ENCODE measurements around the gene SMOC2. TPM values are rescaled to one million over a fixed set of nuclear protein-coding genes. Genes with fewer than 3 reads are reported as not detected.

SMOC2 gene
- total RNA-seq, 3 donors from 2014 or later: 14.4 to 67.2 (median 63.6) TPM

- TF ChIP-seq CTCF (IDR thresholded peaks at IDR 0.05) (no peak), POLR2AphosphoS5 (IDR thresholded peaks at IDR 0.05) (no peak), POLR2A (IDR thresholded peaks at IDR 0.05) (no peak)
- intact Hi-C loops (cut with DNase I; ENCODE audit: low total_unique reads): no loop called here
- no peaks in the 10 kb centered on the region for H3K36me3 ChIP-seq
- H3K27ac ChIP-seq: no peak overlapping the region
- no peaks in the 10 kb centered on the region for H3K9me3 ChIP-seq
- DNase-seq (ENCODE audit: low spot score in 2 of 2): no peak
- H3K27me3 ChIP-seq: no peaks in the 10 kb centered on the region
- no peak overlapping the region for H3K4me3 ChIP-seq
- no peaks in the 10 kb centered on the region for H3K4me1 ChIP-seq
Measured at GRCh38 chr6:168681748-168682147, 240.8 kb downstream of the SMOC2 start.

DNA sequence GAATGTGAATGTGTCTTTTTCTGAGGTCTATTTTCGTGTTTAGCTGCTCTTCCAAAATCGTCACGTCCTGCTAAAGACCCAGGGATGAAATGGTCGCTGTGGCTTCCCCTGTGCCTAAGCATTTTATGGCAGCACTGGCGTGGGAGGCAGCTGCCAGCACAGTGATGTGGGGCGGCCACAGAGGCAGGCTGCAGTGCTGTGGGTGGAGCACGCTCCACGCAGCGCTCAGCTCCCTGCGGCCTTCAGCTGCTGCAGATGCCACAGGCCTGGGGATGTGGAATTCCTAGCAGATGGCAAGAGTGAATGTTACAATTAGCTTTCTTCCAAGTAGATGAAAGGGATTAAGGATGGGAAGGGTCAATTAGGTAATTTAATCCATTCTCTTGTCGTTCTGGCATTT, 242.6 kb downstream of the SMOC2 start:
- no peak for DNase-seq (ENCODE audit: low spot score in 2 of 2)
- intact Hi-C loops (cut with DNase I; ENCODE audit: low total_unique reads): no loop called here
- no peaks in the 10 kb centered on the region for H3K4me1 ChIP-seq
- no peaks in the 10 kb centered on the region for H3K9me3 ChIP-seq
- no peaks in the 10 kb centered on the region for H3K27me3 ChIP-seq
- no peak for TF ChIP-seq POLR2AphosphoS5 (IDR thresholded peaks at IDR 0.05)
- no peak for TF ChIP-seq CTCF (IDR thresholded peaks at IDR 0.05)
- TF ChIP-seq POLR2A (IDR thresholded peaks at IDR 0.05): no peak
- H3K27ac ChIP-seq: no peak overlapping the region
- H3K4me3 ChIP-seq: no peak overlapping the region
- no peaks in the 10 kb centered on the region for H3K36me3 ChIP-seq

DNA sequence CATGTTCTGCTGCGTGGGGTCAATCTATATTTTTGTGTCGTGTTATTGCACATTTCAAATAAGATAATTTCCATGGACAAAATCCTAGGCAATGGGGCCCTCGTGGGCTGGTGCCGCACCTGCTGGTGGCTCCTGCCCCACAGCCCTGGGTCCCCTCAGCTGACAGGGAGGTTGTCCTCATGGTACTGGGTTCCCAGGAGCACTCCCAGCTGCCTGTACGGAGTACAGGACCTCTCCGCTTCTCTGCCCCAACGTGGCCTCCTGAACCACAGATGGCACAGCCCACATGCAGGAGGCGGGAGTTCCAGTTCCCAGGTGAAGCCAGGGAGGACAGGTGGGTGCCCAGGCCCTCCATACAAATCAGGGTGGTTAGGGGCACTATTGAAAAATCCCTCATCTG, 243.5 kb downstream of the SMOC2 start:
- H3K36me3 ChIP-seq: no peaks in the 10 kb centered on the region
- intact Hi-C loops (cut with DNase I; ENCODE audit: low total_unique reads): no loop called here
- no peak overlapping the region for H3K4me3 ChIP-seq
- H3K27me3 ChIP-seq: no peaks in the 10 kb centered on the region
- H3K27ac ChIP-seq: no peak overlapping the region
- TF ChIP-seq POLR2A (IDR thresholded peaks at IDR 0.05) (no peak), CTCF (IDR thresholded peaks at IDR 0.05) (no peak), POLR2AphosphoS5 (IDR thresholded peaks at IDR 0.05) (no peak)
- H3K9me3 ChIP-seq: no peaks in the 10 kb centered on the region
- DNase-seq (ENCODE audit: low spot score in 2 of 2): no peak
- H3K4me1 ChIP-seq: no peaks in the 10 kb centered on the region

DNA sequence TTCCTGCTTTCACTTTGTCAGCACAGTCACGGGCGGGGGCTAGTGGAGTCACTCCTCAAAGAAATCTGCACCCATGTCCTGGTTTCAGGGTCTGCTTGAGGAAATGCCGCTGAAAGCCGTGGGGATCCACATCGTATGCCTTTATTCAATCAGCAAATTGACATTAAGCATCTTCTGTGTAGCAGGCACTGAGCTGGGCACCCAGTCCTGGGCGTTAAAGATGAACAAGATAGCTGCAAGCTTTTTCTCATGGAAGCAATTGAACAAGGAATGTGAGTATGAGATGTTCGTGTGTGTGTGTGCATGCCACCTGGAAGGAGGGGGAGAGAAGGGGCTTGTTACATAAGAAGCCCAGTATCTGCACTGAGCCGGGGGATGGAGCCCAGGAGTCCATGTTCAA, 243.9 kb downstream of the SMOC2 start:
- intact Hi-C loops (cut with DNase I; ENCODE audit: low total_unique reads): no loop called here
- no peak for DNase-seq (ENCODE audit: low spot score in 2 of 2)
- Histone ChIP-seq H3K4me3 (no peak overlapping the region), H3K4me1 (no peaks in the 10 kb centered on the region), H3K27me3 (no peaks in the 10 kb centered on the region), H3K9me3 (no peaks in the 10 kb centered on the region), H3K36me3 (no peaks in the 10 kb centered on the region), H3K27ac (no peak overlapping the region)
- TF ChIP-seq POLR2A (IDR thresholded peaks at IDR 0.05) (no peak), CTCF (IDR thresholded peaks at IDR 0.05) (no peak), POLR2AphosphoS5 (IDR thresholded peaks at IDR 0.05) (no peak)

DNA sequence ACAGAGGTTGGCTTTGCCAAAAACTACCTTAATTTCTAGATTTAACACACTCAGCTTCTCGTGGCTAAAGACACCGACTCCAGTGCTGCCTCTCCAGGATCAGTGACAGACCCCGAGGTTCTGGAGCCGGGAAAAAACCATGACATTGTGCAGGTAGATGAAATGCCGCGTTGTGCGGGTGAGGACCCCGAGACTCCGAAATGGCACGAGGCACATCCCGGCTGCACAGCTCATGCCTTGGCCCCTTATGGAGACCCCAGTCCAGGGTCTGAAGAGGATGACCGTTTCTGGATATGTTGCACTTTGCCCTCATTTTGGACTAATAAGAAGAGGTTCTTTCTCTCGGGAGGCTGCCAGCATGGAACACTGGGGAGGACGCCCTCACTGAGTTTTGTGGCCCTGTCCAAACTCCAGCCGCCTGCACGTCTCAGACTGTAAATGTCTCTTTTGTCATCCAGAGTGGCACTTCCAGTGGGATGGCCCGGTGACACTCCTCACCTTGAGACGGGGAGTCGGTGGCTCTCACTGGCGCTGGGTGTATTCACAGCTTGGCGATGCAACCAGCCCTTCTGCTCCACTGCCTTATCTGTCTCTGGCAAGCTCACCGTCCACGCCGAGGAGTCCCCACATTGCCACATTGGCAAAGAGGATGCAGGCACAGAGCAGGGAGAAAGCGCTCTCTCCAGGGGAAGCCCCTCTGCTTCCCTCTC, 245.2 kb downstream of the SMOC2 start:
- TF ChIP-seq POLR2A (IDR thresholded peaks at IDR 0.05) (no peak), CTCF (IDR thresholded peaks at IDR 0.05) (no peak), POLR2AphosphoS5 (IDR thresholded peaks at IDR 0.05) (no peak)
- Histone ChIP-seq H3K9me3 (no peaks in the 10 kb centered on the region), H3K27ac (no peak overlapping the region), H3K36me3 (no peaks in the 10 kb centered on the region), H3K4me1 (no peaks in the 10 kb centered on the region), H3K4me3 (no peak overlapping the region), H3K27me3 (no peaks in the 10 kb centered on the region)
- intact Hi-C loops (cut with DNase I; ENCODE audit: low total_unique reads): no loop called here
- DNase-seq (ENCODE audit: low spot score in 2 of 2): no peak

Measured in breast epithelium (tissue), 4 donors.